ENCODE results near the gene IDH3A. TPM values are rescaled to one million over a fixed set of nuclear protein-coding genes. Genes with fewer than 3 reads are reported as not detected.
"Not testable (repeated sequence)": the region's sequence is repeated elsewhere in the genome, so short reads cannot be mapped to it uniquely, and the experiment has no call there.

IDH3A gene
- polyA plus RNA-seq, 6 donors from 2014 or later, result 69.1 to 116 (median 76.7) TPM

DNA sequence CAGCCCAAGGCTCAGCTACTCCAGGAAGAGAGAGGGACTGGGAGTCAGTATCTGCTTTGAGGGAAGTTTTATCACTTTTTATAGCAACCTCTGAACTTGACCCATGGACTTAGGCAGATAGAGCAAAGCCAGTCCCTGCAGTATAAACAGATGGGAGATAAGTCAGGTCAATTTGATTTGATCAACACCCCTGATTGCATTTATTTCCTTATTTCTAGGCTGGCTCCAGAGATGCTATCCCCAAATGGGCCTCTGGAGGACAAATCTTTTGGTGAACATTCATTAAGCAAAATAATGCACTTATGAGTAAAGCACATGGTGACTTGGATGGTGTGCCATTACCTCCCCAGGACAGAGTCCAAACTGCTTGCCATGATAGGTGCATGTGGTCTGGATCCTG, 8.9 kb upstream of the IDH3A start:
- Mint-ChIP-seq H3K4me3 (no peak overlapping the region), H3K36me3 (no peaks in the 10 kb centered on the region), H3K27ac (peak overlapping the region in 1 of 6 donors; percentile 5), H3K4me1 (peaks cover 0 to 6% (median 6%) of the 10 kb centered on the region in 3 donors), H3K27me3 (no peaks in the 10 kb centered on the region), H3K9me3 (peaks cover 0 to 1% (median 0%) of the 10 kb centered on the region in 7 donors)
- ATAC-seq (ENCODE audit: low read depth in 2 of 2), result no peak
- no peak for DNase-seq

DNA sequence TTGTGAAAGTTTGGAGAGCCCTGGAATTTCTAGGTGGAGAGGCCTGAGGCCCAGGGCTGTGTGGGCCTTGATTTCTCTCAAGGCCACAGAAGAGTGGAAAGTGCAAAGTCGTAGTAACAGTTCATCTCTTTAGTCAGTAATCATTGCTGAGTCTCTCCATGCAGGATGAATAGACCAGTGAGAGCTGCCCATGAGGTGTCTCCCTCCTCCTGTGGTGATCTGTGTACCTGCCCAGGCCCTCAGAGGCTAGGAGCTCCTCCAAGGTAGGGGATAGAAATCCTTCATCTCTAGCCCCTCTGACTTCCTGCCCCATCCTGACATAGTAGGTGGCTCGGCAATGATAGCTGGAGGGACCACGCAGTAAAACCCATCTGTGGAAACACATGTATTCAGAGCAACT, 6.8 kb upstream of the IDH3A start:
- H3K27ac Mint-ChIP-seq, result peak overlapping the region in 1 of 6 donors; percentile 90
- no peaks in the 10 kb centered on the region for H3K36me3 Mint-ChIP-seq
- H3K27me3 Mint-ChIP-seq, result no peaks in the 10 kb centered on the region
- H3K4me3 Mint-ChIP-seq, result peak overlapping the region in 1 of 8 donors; percentile 34
- peaks cover 3 to 8% (median 6%) of the 10 kb centered on the region in 3 donors for H3K4me1 Mint-ChIP-seq
- ATAC-seq (ENCODE audit: low read depth in 2 of 2) (no peak), DNase-seq (no peak)
- peaks cover 0 to 1% (median 0%) of the 10 kb centered on the region in 7 donors for H3K9me3 Mint-ChIP-seq

DNA sequence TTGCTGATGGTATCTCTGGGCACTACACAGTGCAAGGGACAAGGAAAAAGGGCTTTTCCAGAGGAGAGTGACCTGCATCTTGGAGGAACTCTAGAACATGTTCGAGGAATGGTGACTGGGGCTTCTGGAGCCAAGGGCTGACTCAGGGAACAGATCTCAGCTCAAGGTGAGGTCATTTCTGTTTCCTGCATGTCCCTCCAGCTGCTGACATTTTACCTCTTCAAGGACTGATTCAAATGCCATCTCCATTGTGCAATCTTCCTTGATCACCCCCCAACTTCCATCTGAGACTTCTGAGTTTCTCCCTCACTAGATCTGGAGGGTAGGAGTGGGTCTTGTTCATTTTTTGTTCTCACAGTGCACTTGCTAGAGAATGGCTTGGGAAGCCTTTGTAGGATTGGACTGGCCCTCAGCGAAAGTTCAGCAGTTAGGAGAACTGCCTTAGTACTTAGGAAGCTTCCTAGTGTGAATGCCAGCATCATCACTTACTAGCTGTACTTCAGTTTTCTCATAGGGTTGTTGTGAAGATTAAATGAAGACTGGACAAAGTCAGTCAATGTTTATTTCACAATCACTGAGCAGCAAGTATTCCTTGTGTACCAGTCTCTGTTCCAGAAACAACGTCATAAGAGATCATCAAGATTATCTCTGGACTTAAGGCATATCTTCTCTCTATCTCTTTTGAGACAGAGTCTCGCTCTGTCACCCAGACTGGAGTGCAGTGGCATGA, 2.6 kb upstream of the IDH3A start:
- Mint-ChIP-seq H3K27me3 (no peaks in the 10 kb centered on the region), H3K4me3 (peak overlapping the region in 3 of 8 donors; percentile 44 to 87 (median 64)), H3K27ac (no peak overlapping the region), H3K9me3 (peaks cover 0 to 1% (median 0%) of the 10 kb centered on the region in 7 donors), H3K36me3 (no peaks in the 10 kb centered on the region), H3K4me1 (peaks cover 28 to 40% (median 32%) of the 10 kb centered on the region in 3 donors)
- ATAC-seq (ENCODE audit: low read depth in 2 of 2), result no peak
- no peak for DNase-seq

DNA sequence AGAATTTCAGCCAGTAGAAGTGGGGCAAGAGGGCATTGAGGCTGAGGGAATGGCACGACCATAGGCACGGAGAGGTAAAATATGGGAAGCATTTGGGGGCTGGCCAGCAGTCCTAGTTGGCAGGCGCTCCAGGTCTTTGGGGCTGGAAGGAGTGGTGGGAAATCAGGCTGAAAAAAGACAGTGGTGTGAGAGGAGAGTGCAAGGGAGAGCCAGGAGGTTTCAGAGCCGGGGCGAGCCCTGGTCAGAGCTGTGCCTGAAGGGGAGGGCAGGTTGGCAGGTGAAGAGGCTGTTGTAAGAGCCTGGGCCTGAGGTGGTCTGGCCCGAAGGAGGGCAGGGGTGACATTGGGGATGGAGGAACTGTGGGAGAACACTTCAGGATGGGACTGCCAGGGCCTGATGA, 1.6 kb upstream of the IDH3A start:
- DNase-seq, result no peak
- ATAC-seq (ENCODE audit: low read depth in 2 of 2), result no peak
- Mint-ChIP-seq H3K4me1 (peaks cover 28 to 37% (median 34%) of the 10 kb centered on the region in 3 donors), H3K9me3 (peaks cover 0 to 1% (median 0%) of the 10 kb centered on the region in 7 donors), H3K27me3 (no peaks in the 10 kb centered on the region), H3K27ac (peak overlapping the region in 2 of 6 donors; percentile 70 to 88), H3K36me3 (no peaks in the 10 kb centered on the region), H3K4me3 (peak overlapping the region; percentile 15 to 97 (median 91))

DNA sequence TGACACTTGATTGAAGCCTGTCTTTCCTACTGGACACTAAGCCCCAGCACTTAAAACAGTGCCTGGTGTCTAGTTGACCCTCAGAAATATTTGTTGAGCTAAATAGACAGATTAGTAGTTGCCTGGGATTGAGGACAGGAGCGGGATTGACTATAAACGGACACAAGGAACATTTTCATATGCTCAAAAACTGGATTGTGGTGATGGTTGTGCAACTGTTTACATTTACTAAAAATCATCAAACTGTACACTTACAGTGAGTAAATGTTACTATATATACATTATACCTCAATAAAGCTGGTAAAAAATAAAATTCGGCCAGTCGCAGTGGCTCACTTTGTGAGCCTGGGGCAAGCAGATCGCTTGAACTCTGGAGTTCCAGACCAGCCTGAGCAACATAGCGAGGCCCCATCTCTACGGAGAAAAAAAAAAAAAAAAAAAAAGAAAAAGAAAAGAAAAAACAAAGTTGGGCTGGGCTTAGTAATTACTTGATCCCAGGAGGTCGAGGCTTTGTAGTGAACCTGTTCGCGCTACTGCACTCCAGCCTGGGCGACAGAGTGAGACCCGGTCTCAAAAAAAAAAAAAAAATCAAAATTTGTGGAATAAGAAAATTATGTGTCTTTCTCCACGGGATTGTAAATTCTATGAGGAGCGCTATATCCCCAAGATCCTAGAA, 632 bp upstream of the IDH3A start:
- peak; percentile 6 to 9 for ATAC-seq (ENCODE audit: low read depth in 2 of 2)
- no peaks in the 10 kb centered on the region for H3K36me3 Mint-ChIP-seq
- peaks cover 34 to 46% (median 36%) of the 10 kb centered on the region in 3 donors for H3K4me1 Mint-ChIP-seq
- peak overlapping the region; percentile 89 to 97 (median 92) for H3K27ac Mint-ChIP-seq
- H3K4me3 Mint-ChIP-seq, result peak overlapping the region; percentile 85 to 97 (median 96)
- DNase-seq, result no peak
- no peaks in the 10 kb centered on the region for H3K27me3 Mint-ChIP-seq
- no peaks in the 10 kb centered on the region for H3K9me3 Mint-ChIP-seq

DNA sequence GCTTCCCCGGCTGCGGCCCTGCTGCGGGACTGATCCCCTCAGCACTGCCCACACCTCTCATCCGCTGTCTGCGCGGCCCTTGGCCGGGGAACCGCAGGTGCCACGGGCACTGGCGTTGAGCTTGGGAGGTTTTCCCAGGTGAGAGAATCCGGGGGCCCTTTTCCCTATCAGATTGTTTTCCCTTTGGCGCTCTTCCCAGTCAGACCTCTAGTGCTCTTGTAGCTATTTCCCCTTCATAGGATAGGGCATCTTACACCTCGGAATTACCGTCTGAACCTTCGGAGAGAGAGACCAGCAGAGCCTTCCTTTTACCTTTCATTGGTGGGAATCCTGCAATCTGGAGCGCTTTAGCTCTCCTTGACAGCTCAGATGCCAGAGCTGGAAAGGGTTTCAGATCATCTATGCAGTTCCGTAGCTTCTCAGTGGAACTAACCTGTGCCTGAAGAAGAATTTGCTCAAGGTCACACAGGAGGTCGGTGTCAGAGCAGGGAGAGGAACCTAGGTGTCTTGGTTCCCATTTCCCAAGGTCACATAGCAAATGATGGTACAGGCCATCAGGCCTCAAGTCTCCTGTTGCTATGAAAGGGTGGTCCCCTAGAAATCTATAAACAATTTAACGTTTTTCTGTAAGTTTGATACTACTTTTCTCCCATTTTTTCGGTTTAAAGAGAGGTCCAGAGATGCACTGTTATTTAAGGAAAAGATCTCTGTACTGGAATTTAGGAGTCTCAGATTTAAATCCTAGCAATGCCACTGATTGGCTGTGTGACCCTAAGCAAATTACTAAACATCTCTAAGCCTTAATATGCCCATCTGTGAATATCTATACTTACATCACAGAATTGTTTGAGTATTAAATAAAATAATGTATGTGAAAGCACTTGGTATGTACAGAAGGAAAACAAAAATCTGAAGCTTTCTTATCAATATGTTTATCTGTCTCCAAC, 916 bp downstream of the IDH3A start:
- H3K4me1 Mint-ChIP-seq, result peaks cover 34 to 46% (median 36%) of the 10 kb centered on the region in 3 donors
- no peaks in the 10 kb centered on the region for H3K36me3 Mint-ChIP-seq

DNA sequence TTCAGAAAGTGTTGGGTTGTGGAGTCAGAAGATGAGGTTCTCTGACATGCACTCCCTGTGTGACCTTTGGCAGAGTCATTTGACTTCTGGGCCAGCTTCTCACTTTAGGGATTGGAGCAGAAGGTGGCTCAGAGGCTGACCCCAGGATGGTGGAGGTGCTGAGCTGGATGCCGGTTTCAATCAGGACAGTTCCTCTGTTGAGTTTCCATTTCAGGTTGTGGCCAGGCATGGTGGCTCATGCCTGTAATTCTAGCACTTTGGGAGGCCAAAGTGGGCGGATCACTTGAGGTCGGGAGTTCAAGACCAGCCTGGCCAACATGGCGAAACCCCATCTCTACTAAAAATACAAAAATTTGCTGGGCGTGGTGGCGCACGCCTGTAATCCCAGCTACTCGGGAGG, 1.9 kb downstream of the IDH3A start:
- H3K4me1 Mint-ChIP-seq, result peaks cover 34 to 46% (median 36%) of the 10 kb centered on the region in 3 donors
- ATAC-seq (ENCODE audit: low read depth in 2 of 2); H3K27me3 Mint-ChIP-seq; H3K36me3 Mint-ChIP-seq; H3K9me3 Mint-ChIP-seq; DNase-seq: not testable (repeated sequence)
- peak overlapping the region in 7 of 8 donors; percentile 19 to 96 (median 87) for H3K4me3 Mint-ChIP-seq
- H3K27ac Mint-ChIP-seq, result peak overlapping the region in 2 of 6 donors; percentile 38 to 91

More for the DNA sequence above, 916 bp downstream of the IDH3A start:
- DNase-seq (no peak), ATAC-seq (ENCODE audit: low read depth in 2 of 2) (peak in 1 of 2 donors; percentile 1)
- Mint-ChIP-seq H3K9me3 (no peaks in the 10 kb centered on the region), H3K27ac (peak overlapping the region; percentile 88 to 97 (median 92)), H3K27me3 (no peaks in the 10 kb centered on the region), H3K4me3 (peak overlapping the region; percentile 85 to 96 (median 94))

DNA sequence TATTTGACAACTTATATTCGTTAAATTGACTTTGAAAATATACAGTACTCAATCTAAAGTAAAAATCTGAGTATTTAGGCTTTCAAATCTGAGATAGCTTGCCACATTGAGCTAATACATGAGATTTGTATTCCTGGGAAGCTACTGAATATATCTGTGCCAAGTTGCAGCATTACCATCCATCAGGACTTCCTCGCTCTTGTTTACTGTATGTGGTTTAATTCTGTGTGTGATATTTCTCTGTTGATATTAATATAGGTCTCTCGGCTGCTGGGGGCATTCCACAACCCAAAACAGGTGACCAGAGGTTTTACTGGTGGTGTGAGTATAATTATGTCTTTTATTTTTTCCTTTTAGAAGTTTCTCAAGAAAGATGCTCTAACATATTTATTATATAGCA, 5.8 kb downstream of the IDH3A start:
- Mint-ChIP-seq H3K9me3 (no peaks in the 10 kb centered on the region), H3K36me3 (no peaks in the 10 kb centered on the region), H3K4me3 (no peak overlapping the region), H3K27me3 (no peaks in the 10 kb centered on the region), H3K27ac (peak overlapping the region in 2 of 6 donors; percentile 36 to 53), H3K4me1 (peaks cover 20 to 26% (median 24%) of the 10 kb centered on the region in 3 donors)
- DNase-seq (no peak), ATAC-seq (ENCODE audit: low read depth in 2 of 2) (no peak)

DNA sequence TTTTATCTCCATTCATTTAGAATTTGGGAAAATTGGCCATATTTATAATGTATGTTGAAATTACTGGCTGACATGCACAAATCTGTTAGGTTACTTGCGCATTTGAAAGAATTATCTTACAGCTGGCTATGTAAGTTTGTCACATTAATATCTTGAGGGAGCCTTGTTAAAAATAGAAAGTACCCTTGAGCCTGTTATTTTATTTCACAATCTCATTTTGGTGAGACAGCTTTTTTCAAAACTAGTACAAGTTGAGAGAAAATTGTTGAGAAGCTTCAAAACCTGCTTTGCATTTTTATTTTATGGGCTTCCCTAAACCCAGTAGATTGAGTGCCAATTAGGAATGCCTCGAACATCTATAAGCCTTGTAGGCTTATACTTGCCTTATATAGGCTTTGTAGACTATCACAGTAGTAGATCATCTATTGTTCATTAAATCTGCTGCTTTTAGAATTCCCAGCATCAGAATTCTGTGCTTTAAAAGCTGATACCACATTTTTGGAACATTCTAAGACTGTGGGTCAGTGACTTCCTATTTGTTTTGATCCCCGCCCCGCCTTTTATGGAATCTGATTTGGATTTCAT, 6.3 kb downstream of the IDH3A start:
- Mint-ChIP-seq H3K4me3 (no peak overlapping the region), H3K27me3 (no peaks in the 10 kb centered on the region), H3K4me1 (peaks cover 15 to 21% (median 19%) of the 10 kb centered on the region in 3 donors), H3K27ac (no peak overlapping the region), H3K36me3 (no peaks in the 10 kb centered on the region), H3K9me3 (no peaks in the 10 kb centered on the region)
- ATAC-seq (ENCODE audit: low read depth in 2 of 2) (no peak), DNase-seq (no peak)

DNA sequence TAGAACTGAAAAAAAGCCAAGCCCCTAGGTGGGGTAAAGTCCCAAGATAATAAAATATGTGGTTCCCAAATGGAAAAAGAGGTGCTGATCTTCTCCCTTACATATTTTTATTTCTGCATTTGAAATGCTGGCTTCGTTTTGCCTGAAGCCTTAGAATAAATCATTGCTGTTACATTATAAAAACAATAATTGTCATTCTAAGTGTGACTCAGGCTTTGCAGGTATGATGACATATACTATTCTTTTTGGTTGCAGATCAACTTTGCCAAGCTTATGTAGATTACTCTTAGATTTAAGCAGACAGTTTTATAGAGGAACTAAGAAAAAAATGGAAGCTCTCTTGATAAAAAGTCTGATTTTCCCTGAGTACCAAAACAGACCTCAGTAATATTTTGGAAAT, 7.5 kb downstream of the IDH3A start:
- ATAC-seq (ENCODE audit: low read depth in 2 of 2) (no peak), DNase-seq (no peak)
- Mint-ChIP-seq H3K27me3 (no peaks in the 10 kb centered on the region), H3K4me1 (peaks cover 6 to 13% (median 9%) of the 10 kb centered on the region in 3 donors), H3K9me3 (no peaks in the 10 kb centered on the region), H3K27ac (no peak overlapping the region), H3K36me3 (peaks cover under 1 to 2% of the 10 kb centered on the region in 2 donors), H3K4me3 (no peak overlapping the region)

DNA sequence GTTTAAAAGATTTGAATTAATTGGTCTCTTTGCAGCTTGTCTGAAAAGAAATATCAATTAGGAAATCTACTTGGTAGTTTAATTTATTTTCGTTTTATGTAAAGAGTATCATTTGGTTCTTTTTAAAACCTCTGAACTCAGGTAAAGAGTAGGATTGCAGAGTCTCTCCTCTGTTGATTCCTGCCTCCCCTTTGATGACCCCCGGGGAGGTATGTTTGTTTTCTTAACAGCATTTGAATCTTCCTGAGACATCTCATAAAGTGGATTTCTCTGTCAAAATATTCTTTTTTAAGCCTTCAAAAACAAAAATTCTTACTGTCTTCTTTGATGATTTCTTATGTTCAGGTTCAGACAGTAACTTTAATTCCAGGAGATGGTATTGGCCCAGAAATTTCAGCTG, 8.0 kb downstream of the IDH3A start:
- Mint-ChIP-seq H3K9me3 (no peaks in the 10 kb centered on the region), H3K4me1 (peaks cover 6 to 13% (median 9%) of the 10 kb centered on the region in 3 donors), H3K27ac (no peak overlapping the region), H3K4me3 (no peak overlapping the region), H3K27me3 (no peaks in the 10 kb centered on the region), H3K36me3 (peaks cover 6 to 8% of the 10 kb centered on the region in 2 donors)
- DNase-seq, result no peak
- ATAC-seq (ENCODE audit: low read depth in 2 of 2), result no peak

DNA sequence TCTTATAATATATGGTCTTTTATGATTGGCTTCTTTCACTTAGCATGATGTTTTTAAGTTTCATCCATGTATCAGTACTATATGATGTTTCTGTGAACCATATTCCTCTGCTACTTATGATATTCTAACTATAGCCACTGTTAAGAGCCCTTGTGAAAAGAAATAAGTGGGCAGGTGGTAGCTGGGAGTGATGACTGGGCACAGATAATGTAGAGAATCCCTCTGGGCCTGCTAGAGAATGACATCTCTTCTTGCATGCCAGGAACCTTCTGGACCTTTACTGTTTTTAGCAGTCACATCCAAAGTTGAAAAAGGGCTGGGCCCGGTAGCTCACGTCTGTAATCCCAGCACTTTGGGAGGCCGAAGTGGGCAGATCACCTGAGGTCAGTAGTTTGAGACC, 10.2 kb downstream of the IDH3A start:
- ATAC-seq (ENCODE audit: low read depth in 2 of 2) (no peak), DNase-seq (no peak)
- Mint-ChIP-seq H3K4me3 (no peak overlapping the region), H3K27ac (no peak overlapping the region), H3K27me3 (no peaks in the 10 kb centered on the region), H3K9me3 (no peaks in the 10 kb centered on the region), H3K36me3 (peaks cover 6 to 11% of the 10 kb centered on the region in 2 donors), H3K4me1 (peaks cover 0 to 6% (median 0%) of the 10 kb centered on the region in 3 donors)

DNA sequence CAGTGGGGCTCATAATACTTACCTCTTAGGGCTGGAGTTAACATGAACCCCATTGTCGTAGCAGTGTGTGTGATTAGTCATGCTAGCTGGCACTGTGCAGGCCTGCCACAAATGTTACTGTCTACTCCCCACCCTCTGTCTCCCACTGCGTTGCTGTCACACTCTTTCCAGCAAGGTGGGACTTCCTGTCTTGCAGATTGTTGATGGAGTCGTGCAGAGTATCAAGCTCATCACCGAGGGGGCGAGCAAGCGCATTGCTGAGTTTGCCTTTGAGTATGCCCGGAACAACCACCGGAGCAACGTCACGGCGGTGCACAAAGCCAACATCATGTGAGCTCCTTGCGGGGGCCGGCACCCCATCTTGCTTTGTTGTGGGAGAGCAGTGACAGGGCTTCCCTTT, 12.9 kb downstream of the IDH3A start:
- DNase-seq, result no peak
- peaks cover 6 to 11% of the 10 kb centered on the region in 2 donors for H3K36me3 Mint-ChIP-seq
- H3K4me1 Mint-ChIP-seq, result peaks cover 0 to 16% (median 0%) of the 10 kb centered on the region in 3 donors
- H3K4me3 Mint-ChIP-seq, result no peak overlapping the region
- H3K27ac Mint-ChIP-seq, result peak overlapping the region in 1 of 6 donors; percentile 35
- H3K27me3 Mint-ChIP-seq, result no peaks in the 10 kb centered on the region
- no peaks in the 10 kb centered on the region for H3K9me3 Mint-ChIP-seq
- ATAC-seq (ENCODE audit: low read depth in 2 of 2), result no peak
